Measurements from ENCODE around the gene PDLIM7.

- TF ChIP-seq CTCF (IDR thresholded peaks at IDR 0.05): no peak
- no peak for TF ChIP-seq ZFX (IDR thresholded peaks at IDR 0.05; ENCODE audit: borderline replicate concordance)
These were observed 48.9 kb upstream of the PDLIM7 start for GRCh38 chr5:177546258-177546741.
